Measurements from ENCODE around the gene ADGRE1. TPM values are rescaled to one million over a fixed set of nuclear protein-coding genes. Genes with fewer than 3 reads are reported as not detected.

ADGRE1 gene
- total and polyA plus RNA-seq, 9 donors = 0.04 to 0.28 (median 0.15) TPM; not detected in 1

GRCh38 chr19:6906559-6907060, 19.2 kb downstream of the ADGRE1 start:
- no peak for DNase-seq
- Histone ChIP-seq H3K4me1 (ENCODE audit: control insufficient read depth, insufficient read depth, low read length) (no peaks in the 10 kb centered on the region), H3K36me3 (ENCODE audit: control insufficient read depth, insufficient read depth, low read length) (no peaks in the 10 kb centered on the region), H3K9me3 (replicated peaks; ENCODE audit: control insufficient read depth, low read depth, low read length) (peaks cover 9% of the 10 kb centered on the region), H3K27me3 (ENCODE audit: control insufficient read depth, insufficient read depth, low read length) (no peaks in the 10 kb centered on the region), H3K27ac (ENCODE audit: low read length) (no peak overlapping the region), H3K4me3 (ENCODE audit: low read length) (no peak overlapping the region)
- WGBS (ENCODE audit: insufficient coverage) = 67% methylated on average over 1 of the region's 3 CpGs

- Histone ChIP-seq H3K9me3 (replicated peaks; ENCODE audit: control insufficient read depth, low read depth, low read length) (peaks cover 18% of the 10 kb centered on the region), H3K36me3 (ENCODE audit: control insufficient read depth, insufficient read depth, low read length) (no peaks in the 10 kb centered on the region), H3K4me1 (ENCODE audit: control insufficient read depth, insufficient read depth, low read length) (no peaks in the 10 kb centered on the region), H3K27ac (ENCODE audit: low read length) (no peak overlapping the region), H3K4me3 (ENCODE audit: low read length) (no peak overlapping the region), H3K27me3 (ENCODE audit: control insufficient read depth, insufficient read depth, low read length) (no peaks in the 10 kb centered on the region)
- no peak for DNase-seq
- WGBS (ENCODE audit: insufficient coverage) = 41% methylated on average over 3 of the region's 3 CpGs
Measured at GRCh38 chr19:6911523-6911922, 24.1 kb downstream of the ADGRE1 start.

- no peak overlapping the region for H3K27ac ChIP-seq (ENCODE audit: low read length)
- peaks cover 14% of the 10 kb centered on the region for H3K9me3 ChIP-seq (replicated peaks; ENCODE audit: control insufficient read depth, low read depth, low read length)
- WGBS (ENCODE audit: insufficient coverage) = no CpG with 5 or more reads among the region's 2 CpGs
- H3K36me3 ChIP-seq (ENCODE audit: control insufficient read depth, insufficient read depth, low read length) = no peaks in the 10 kb centered on the region
- H3K4me1 ChIP-seq (ENCODE audit: control insufficient read depth, insufficient read depth, low read length) = no peaks in the 10 kb centered on the region
- no peaks in the 10 kb centered on the region for H3K27me3 ChIP-seq (ENCODE audit: control insufficient read depth, insufficient read depth, low read length)
- H3K4me3 ChIP-seq (ENCODE audit: low read length) = no peak overlapping the region
- no peak for DNase-seq
Measured at GRCh38 chr19:6914321-6914720, 26.9 kb downstream of the ADGRE1 start.

- no peak overlapping the region for H3K4me3 ChIP-seq (ENCODE audit: low read length)
- no peak overlapping the region for H3K27ac ChIP-seq (ENCODE audit: low read length)
- peaks cover 14% of the 10 kb centered on the region for H3K9me3 ChIP-seq (replicated peaks; ENCODE audit: control insufficient read depth, low read depth, low read length)
- H3K36me3 ChIP-seq (ENCODE audit: control insufficient read depth, insufficient read depth, low read length) = no peaks in the 10 kb centered on the region
- no peaks in the 10 kb centered on the region for H3K27me3 ChIP-seq (ENCODE audit: control insufficient read depth, insufficient read depth, low read length)
- DNase-seq = no peak
- H3K4me1 ChIP-seq (ENCODE audit: control insufficient read depth, insufficient read depth, low read length) = no peaks in the 10 kb centered on the region
- WGBS (ENCODE audit: insufficient coverage) = 90% methylated on average over 2 of the region's 3 CpGs
Measured at GRCh38 chr19:6916952-6917351, 29.6 kb downstream of the ADGRE1 start.

GRCh38 chr19:6925386-6925785, 38.0 kb downstream of the ADGRE1 start:
- 80% methylated on average over 1 of the region's 7 CpGs for WGBS (ENCODE audit: insufficient coverage)
- no peaks in the 10 kb centered on the region for H3K36me3 ChIP-seq (ENCODE audit: control insufficient read depth, insufficient read depth, low read length)

GRCh38 chr19:6925801-6926751, 38.7 kb downstream of the ADGRE1 start:
- WGBS (ENCODE audit: insufficient coverage) = 79% methylated on average over 4 of the region's 15 CpGs
- peaks cover 12% of the 10 kb centered on the region for H3K9me3 ChIP-seq (replicated peaks; ENCODE audit: control insufficient read depth, low read depth, low read length)
- H3K4me3 ChIP-seq (ENCODE audit: low read length) = no peak overlapping the region
- H3K36me3 ChIP-seq (ENCODE audit: control insufficient read depth, insufficient read depth, low read length) = no peaks in the 10 kb centered on the region
- H3K4me1 ChIP-seq (ENCODE audit: control insufficient read depth, insufficient read depth, low read length) = no peaks in the 10 kb centered on the region
- H3K27me3 ChIP-seq (ENCODE audit: control insufficient read depth, insufficient read depth, low read length) = no peaks in the 10 kb centered on the region
- H3K27ac ChIP-seq (ENCODE audit: low read length) = no peak overlapping the region
- DNase-seq = no peak

More at GRCh38 chr19:6925386-6925785, 38.0 kb downstream of the ADGRE1 start:
- H3K27ac ChIP-seq (ENCODE audit: low read length) = no peak overlapping the region
- H3K9me3 ChIP-seq (replicated peaks; ENCODE audit: control insufficient read depth, low read depth, low read length) = peaks cover 12% of the 10 kb centered on the region
- H3K27me3 ChIP-seq (ENCODE audit: control insufficient read depth, insufficient read depth, low read length) = no peaks in the 10 kb centered on the region
- H3K4me3 ChIP-seq (ENCODE audit: low read length) = no peak overlapping the region
- no peak for DNase-seq
- H3K4me1 ChIP-seq (ENCODE audit: control insufficient read depth, insufficient read depth, low read length) = no peaks in the 10 kb centered on the region

GRCh38 chr19:6930190-6930589, 42.8 kb downstream of the ADGRE1 start:
- Histone ChIP-seq H3K4me1 (ENCODE audit: control insufficient read depth, insufficient read depth, low read length) (no peaks in the 10 kb centered on the region), H3K27me3 (ENCODE audit: control insufficient read depth, insufficient read depth, low read length) (no peaks in the 10 kb centered on the region), H3K9me3 (replicated peaks; ENCODE audit: control insufficient read depth, low read depth, low read length) (peaks cover 14% of the 10 kb centered on the region), H3K4me3 (ENCODE audit: low read length) (no peak overlapping the region), H3K27ac (ENCODE audit: low read length) (no peak overlapping the region), H3K36me3 (ENCODE audit: control insufficient read depth, insufficient read depth, low read length) (no peaks in the 10 kb centered on the region)
- no peak for DNase-seq
- no CpG with 5 or more reads among the region's 3 CpGs for WGBS (ENCODE audit: insufficient coverage)

- Histone ChIP-seq H3K27ac (ENCODE audit: low read length) (no peak overlapping the region), H3K4me1 (ENCODE audit: control insufficient read depth, insufficient read depth, low read length) (no peaks in the 10 kb centered on the region), H3K4me3 (ENCODE audit: low read length) (no peak overlapping the region), H3K27me3 (ENCODE audit: control insufficient read depth, insufficient read depth, low read length) (no peaks in the 10 kb centered on the region), H3K36me3 (ENCODE audit: control insufficient read depth, insufficient read depth, low read length) (no peaks in the 10 kb centered on the region), H3K9me3 (replicated peaks; ENCODE audit: control insufficient read depth, low read depth, low read length) (peaks cover 9% of the 10 kb centered on the region)
- no CpG with 5 or more reads among the region's 3 CpGs for WGBS (ENCODE audit: insufficient coverage)
- no peak for DNase-seq
Measured at GRCh38 chr19:6935069-6935468, 47.7 kb downstream of the ADGRE1 start.

GRCh38 chr19:6935618-6936017, 48.2 kb downstream of the ADGRE1 start:
- Histone ChIP-seq H3K27ac (ENCODE audit: low read length) (no peak overlapping the region), H3K27me3 (ENCODE audit: control insufficient read depth, insufficient read depth, low read length) (no peaks in the 10 kb centered on the region), H3K4me1 (ENCODE audit: control insufficient read depth, insufficient read depth, low read length) (no peaks in the 10 kb centered on the region), H3K9me3 (replicated peaks; ENCODE audit: control insufficient read depth, low read depth, low read length) (peaks cover 5% of the 10 kb centered on the region), H3K36me3 (ENCODE audit: control insufficient read depth, insufficient read depth, low read length) (no peaks in the 10 kb centered on the region), H3K4me3 (ENCODE audit: low read length) (no peak overlapping the region)
- DNase-seq = no peak
- WGBS (ENCODE audit: insufficient coverage) = no CpG with 5 or more reads among the region's 5 CpGs

GRCh38 chr19:6945733-6946132, 58.4 kb downstream of the ADGRE1 start:
- H3K27me3 ChIP-seq (ENCODE audit: control insufficient read depth, insufficient read depth, low read length) = no peaks in the 10 kb centered on the region
- no peak overlapping the region for H3K27ac ChIP-seq (ENCODE audit: low read length)
- H3K4me1 ChIP-seq (ENCODE audit: control insufficient read depth, insufficient read depth, low read length) = no peaks in the 10 kb centered on the region
- no peak overlapping the region for H3K4me3 ChIP-seq (ENCODE audit: low read length)
- H3K36me3 ChIP-seq (ENCODE audit: control insufficient read depth, insufficient read depth, low read length) = no peaks in the 10 kb centered on the region
- no peak for DNase-seq
- no CpG with 5 or more reads among the region's 3 CpGs for WGBS (ENCODE audit: insufficient coverage)
- peaks cover 4% of the 10 kb centered on the region for H3K9me3 ChIP-seq (replicated peaks; ENCODE audit: control insufficient read depth, low read depth, low read length)
